Posterior cingulate gyrus (tissue), 11 donors: ENCODE data around the gene SNRPA.
"Not testable (repeated sequence)": the region's sequence is repeated elsewhere in the genome, so short reads cannot be mapped to it uniquely, and the experiment has no call there.

Experiments
- DNase-seq, 10 donors: peaks; one replicate each; pipeline versions ENCODE4 v3.0.0 to v3.0.0-alpha.2; 2020 to 2021; ENCODE audit warnings: mixed read lengths in 3 of 10
- intact Hi-C: fragments of 100-400 bp; cut with DNase I; formaldehyde crosslinking; loops from one replicate; pipeline ENCODE4 v1.15.1; 2023

Gene SNRPA

GRCh38 chr19:40718774-40719391, 32.1 kb upstream of the SNRPA start:
- peak in 4 of 10 donors; percentile 7 to 83 (median 52) for DNase-seq
- intact Hi-C loops, result loop anchor here (10.0 kb wide), 1 partner anchor 86 kb away; no protein-coding TSS in a partner anchor

- intact Hi-C loops, result loop anchor here (10.0 kb wide), 1 partner anchor 85 kb away; no protein-coding TSS in a partner anchor
- peak in 1 of 10 donors; percentile 57 for DNase-seq
Measured at GRCh38 chr19:40719414-40719894, 31.5 kb upstream of the SNRPA start.

GRCh38 chr19:40721140-40721486, 29.9 kb upstream of the SNRPA start:
- DNase-seq, result peak in 1 of 10 donors; percentile 27
- intact Hi-C loops, result no loop called here

- peak in 1 of 10 donors; percentile 35 for DNase-seq
- intact Hi-C loops, result no loop called here
Measured at GRCh38 chr19:40721936-40722661, 28.9 kb upstream of the SNRPA start.

GRCh38 chr19:40723661-40724254, 27.2 kb upstream of the SNRPA start:
- intact Hi-C loops, result no loop called here
- DNase-seq, result peak in 1 of 10 donors; percentile 20

- DNase-seq, result no peak
- intact Hi-C loops, result no loop called here
Measured at GRCh38 chr19:40724315-40724714, 26.7 kb upstream of the SNRPA start.

- intact Hi-C loops, result no loop called here
- no peak for DNase-seq
Measured at GRCh38 chr19:40724855-40725254, 26.1 kb upstream of the SNRPA start.

GRCh38 chr19:40726279-40726678, 24.7 kb upstream of the SNRPA start:
- intact Hi-C loops, result no loop called here
- no peak for DNase-seq

GRCh38 chr19:40730065-40730464, 20.9 kb upstream of the SNRPA start:
- intact Hi-C loops, result not testable (repeated sequence)
- peak in 1 of 10 donors; percentile 1 for DNase-seq

GRCh38 chr19:40732304-40732703, 18.7 kb upstream of the SNRPA start:
- DNase-seq, result peak in 1 of 10 donors; percentile 33
- intact Hi-C loops, result not testable (repeated sequence)

GRCh38 chr19:40733149-40733548, 17.9 kb upstream of the SNRPA start:
- peak in 1 of 10 donors; percentile 57 for DNase-seq
- intact Hi-C loops, result no loop called here

- no peak for DNase-seq
- intact Hi-C loops, result no loop called here
Measured at GRCh38 chr19:40735013-40735771, 15.8 kb upstream of the SNRPA start.

- intact Hi-C loops, result no loop called here
- peak in 1 of 10 donors; percentile 38 for DNase-seq
Measured at GRCh38 chr19:40736661-40737060, 14.3 kb upstream of the SNRPA start.

- peak in 1 of 10 donors; percentile 49 for DNase-seq
- intact Hi-C loops, result no loop called here
Measured at GRCh38 chr19:40737102-40737644, 13.8 kb upstream of the SNRPA start.

GRCh38 chr19:40739030-40739839, 11.8 kb upstream of the SNRPA start:
- DNase-seq, result peak in 1 of 10 donors; percentile 49
- intact Hi-C loops, result no loop called here

- DNase-seq, result peak in 1 of 10 donors; percentile 83
- intact Hi-C loops, result no loop called here
Measured at GRCh38 chr19:40739871-40740703, 10.9 kb upstream of the SNRPA start.

- DNase-seq, result peak; percentile 43 to 96 (median 78)
- intact Hi-C loops, result no loop called here
Measured at GRCh38 chr19:40740747-40741146, 10.3 kb upstream of the SNRPA start.

- no peak for DNase-seq
- intact Hi-C loops, result no loop called here
Measured at GRCh38 chr19:40741527-40742390, 9.2 kb upstream of the SNRPA start.
